Activated T-cell treated with anti-CD3 and anti-CD28 coated beads, Interleukin-2, amount 50 U/mL, for 1 hour (primary cell): ENCODE data around the gene SAA2.
"Not testable (repeated sequence)": the region's sequence is repeated elsewhere in the genome, so short reads cannot be mapped to it uniquely, and the experiment has no call there.

Experiments used
- DNase-seq: peaks from one replicate; pipeline ENCODE4 v3.0.0-alpha.2; 2020

The SAA2 gene

GRCh38 chr11:18248561-18248960 is at the start of gene SAA2:
Gene SAA2 (minus strand): TSS chr11:18248668. CDS start chr11:18248011, 657 bp downstream.
- DNase-seq, result no peak

- DNase-seq, result no peak
Observed at GRCh38 chr11:18295316-18295715, 46.8 kb upstream of the SAA2 start.

- no peak for DNase-seq
Observed at GRCh38 chr11:18294862-18295261, 46.4 kb upstream of the SAA2 start.

- no peak for DNase-seq
Observed at GRCh38 chr11:18288911-18289310, 40.4 kb upstream of the SAA2 start.

GRCh38 chr11:18285841-18286240 is 37.4 kb upstream of the SAA2 start:
- no peak for DNase-seq

GRCh38 chr11:18282626-18283025 is 34.2 kb upstream of the SAA2 start:
- no peak for DNase-seq

- DNase-seq, result no peak
Observed at GRCh38 chr11:18280438-18281045, 32.1 kb upstream of the SAA2 start.

- DNase-seq, result no peak
Observed at GRCh38 chr11:18277565-18278271, 29.2 kb upstream of the SAA2 start.

- no peak for DNase-seq
Observed at GRCh38 chr11:18271206-18271605, 22.7 kb upstream of the SAA2 start.

DNA sequence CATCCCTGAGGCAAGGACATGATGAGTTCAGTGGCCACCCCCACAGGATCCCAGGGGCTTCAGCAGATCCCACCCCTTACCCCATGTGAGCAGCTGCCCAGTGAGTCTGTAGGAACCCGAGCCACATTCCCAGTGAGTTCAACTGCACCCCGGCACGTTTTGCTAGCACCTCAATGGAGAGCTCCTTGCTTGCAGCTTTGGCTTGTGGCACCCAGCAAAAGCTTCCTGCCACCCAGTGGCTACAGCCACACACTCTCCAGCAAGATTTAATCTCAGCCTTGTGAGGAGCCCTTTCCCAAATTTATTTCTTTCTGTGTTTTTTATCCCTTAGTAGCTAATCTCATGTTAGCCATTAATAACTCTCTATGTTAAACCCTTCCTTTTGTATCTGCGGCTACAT is 21.6 kb upstream of the SAA2 start:
- DNase-seq, result no peak

- not testable (repeated sequence) for DNase-seq
Observed at GRCh38 chr11:18269252-18269651, 20.8 kb upstream of the SAA2 start.

DNA sequence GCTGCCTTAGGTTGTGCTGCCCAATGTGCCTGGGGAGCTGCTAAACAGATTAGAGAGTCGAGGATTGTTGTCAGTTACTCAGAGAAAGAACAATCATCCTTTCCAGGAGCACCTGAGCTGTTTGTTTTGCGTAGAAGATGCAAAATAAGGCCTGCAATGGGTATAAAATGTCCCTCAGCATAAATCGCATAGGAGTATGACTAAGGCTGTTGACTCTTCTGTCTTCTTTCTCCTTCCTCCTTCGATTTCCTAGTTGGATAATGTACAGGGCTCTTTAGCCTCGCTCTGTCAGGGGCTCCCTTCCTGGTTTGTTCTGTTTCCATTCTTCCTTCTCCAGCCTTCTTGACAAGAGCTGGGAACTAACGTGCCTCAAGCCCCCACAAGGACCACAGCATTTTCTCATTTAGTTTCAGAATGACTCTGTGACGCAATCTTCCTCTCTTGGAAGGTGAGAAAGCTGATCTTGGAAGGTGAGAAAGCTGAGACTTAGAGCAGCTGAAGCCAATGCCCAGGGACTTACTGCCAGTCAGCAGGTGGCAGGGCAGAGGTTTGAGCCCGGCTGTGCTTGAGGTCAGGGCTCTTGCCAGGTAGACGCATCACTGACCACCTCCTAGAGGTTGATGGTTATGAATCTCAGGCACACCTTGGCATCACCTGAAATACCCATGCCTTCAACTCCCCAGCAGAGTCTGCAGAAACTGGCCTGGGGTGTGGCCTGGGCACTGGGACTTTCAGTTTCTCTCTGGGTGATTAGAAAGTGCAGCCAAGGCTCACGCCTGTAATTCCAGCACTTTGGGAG is 19.1 kb upstream of the SAA2 start:
- not testable (repeated sequence) for DNase-seq

- DNase-seq, result no peak
Observed at GRCh38 chr11:18265949-18266348, 17.5 kb upstream of the SAA2 start, which contains the start of gene SAA1. Gene SAA1 (plus strand): TSS chr11:18266264. CDS start chr11:18266888, 624 bp downstream.

DNA sequence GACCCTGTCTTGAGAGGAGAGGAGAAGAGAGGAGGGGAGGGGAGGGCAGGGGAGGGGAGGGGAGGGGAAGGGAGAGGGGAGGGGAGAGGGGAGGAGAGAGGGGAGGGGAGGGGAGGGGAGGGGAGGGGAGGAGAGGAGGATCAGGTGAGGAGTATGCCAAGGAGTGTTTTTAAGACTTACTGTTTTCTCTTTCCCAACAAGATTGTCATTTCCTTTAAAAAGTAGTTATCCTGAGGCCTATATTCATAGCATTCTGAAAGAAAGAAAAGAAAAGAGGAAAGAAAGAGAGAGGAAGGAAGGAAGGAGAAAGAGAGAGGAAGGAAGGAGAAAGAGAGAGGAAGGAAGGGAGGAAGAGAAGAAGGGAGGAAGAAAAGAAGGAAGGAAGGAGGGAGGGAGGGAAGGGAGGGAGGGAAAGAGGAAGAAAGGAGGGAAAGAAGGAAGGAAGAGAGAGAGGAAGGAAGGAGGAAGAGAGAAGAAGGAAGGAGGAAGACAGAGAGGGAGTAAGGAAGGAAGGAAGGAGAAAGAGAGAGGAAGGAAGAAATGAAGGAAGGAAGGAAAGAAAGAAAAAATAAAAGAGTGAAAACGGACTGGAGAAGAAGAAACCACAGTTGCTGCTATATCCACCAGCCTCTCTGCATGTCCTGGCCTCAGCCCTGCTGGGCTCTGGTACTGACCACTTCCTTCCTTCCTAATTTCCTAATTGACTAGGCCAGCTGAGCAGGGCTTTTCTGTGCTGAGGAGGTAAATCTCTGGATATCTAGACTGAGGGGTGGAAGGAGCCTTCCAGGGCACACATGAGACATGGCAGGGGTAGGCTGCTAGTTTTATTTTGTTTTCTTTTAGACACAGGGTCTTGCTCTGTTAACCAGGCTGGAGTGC is 16.4 kb upstream of the SAA2 start:
- DNase-seq, result no peak

- no peak for DNase-seq
Observed at GRCh38 chr11:18264035-18264434, 15.6 kb upstream of the SAA2 start.

GRCh38 chr11:18262681-18263350 is 14.3 kb upstream of the SAA2 start:
- not testable (repeated sequence) for DNase-seq

- no peak for DNase-seq
Observed at GRCh38 chr11:18261721-18262120, 13.3 kb upstream of the SAA2 start.

GRCh38 chr11:18259259-18259658 is 10.8 kb upstream of the SAA2 start:
- DNase-seq, result no peak

GRCh38 chr11:18254781-18255361 is 6.4 kb upstream of the SAA2 start:
- no peak for DNase-seq

GRCh38 chr11:18253778-18254338 is 5.4 kb upstream of the SAA2 start:
- DNase-seq, result no peak

DNA sequence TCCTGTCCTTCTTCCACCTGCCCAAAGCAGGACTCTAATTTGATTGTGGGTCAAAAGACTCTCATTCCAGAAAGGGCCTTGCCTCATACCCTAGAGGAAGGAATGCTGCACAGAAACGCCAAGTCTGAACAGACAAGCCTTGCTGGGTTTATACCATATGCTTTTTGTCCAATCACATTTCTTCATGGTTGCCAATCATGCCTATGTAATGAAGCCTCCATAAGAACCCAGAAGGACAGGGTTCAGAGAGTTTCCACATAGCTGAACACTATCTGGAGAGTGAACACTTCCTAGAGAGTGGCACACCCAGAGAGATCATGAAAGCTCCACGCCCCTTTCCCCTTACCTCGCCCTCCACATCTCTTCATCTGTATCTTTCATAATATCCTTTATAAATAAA is 4.8 kb upstream of the SAA2 start:
- no peak for DNase-seq
